K562 (cell line): ENCODE data around the gene HOXA10. TPM values are rescaled to one million over a fixed set of nuclear protein-coding genes. Genes with fewer than 3 reads are reported as not detected.

Experiments used
- ATAC-seq: fragments of 200-7000 bp; cut with Tn5 transposase; 3 replicates; pipeline ENCODE4 v1.9.1; 2020; ENCODE audit warnings: moderate library complexity
- BruUV-seq: library from RNA; stranded (reverse); fragments of 400-500 nt; replicated peaks from 2 replicates; lab custom pipeline; 2021; lab: Mats Ljungman, UMichigan
- CTCF ChIA-PET: fragments of 300-600 bp; formaldehyde crosslinking; extraction: SDS; loops from one replicate; lab custom pipeline; 2021; ENCODE audit warnings: low intra/inter-chr PET ratio; lab: Yijun Ruan, JAX
- POLR2A ChIA-PET: fragments of 300-600, 350-650 bp; sonication (Branson Sonifier 250); formaldehyde crosslinking; extraction: SDS; loops from one replicate; lab custom pipeline; 2021; ENCODE audit warnings: antibody characterized with exemption, inconsistent platforms; lab: Yijun Ruan, JAX
- DNase-seq, 4 experiments: peaks; one replicate each; pipeline versions ENCODE4 v3.0.0 to v3.0.0-alpha.2; 2011 to 2018; ENCODE audit warnings: low spot score in 3 of 4, mixed read lengths in 3 of 4; ENCODE audit errors: extremely low read depth in 1 of 4
- FAIRE-seq: peaks from 2 replicates; lab custom pipeline; 2011; peaks lifted over from hg19 to GRCh38; lab: Jason Lieb, UNC
- H2AFZ ChIP-seq: 2 replicates; pipeline ENCODE4 v1.6.0; 2011; ENCODE audit warnings: low read depth, low read length, control low read depth, inconsistent platforms
- H3K27ac ChIP-seq: fragments of 200-600 bp; 3 replicates; pipeline ENCODE4 v1.8.0; 2011; ENCODE audit warnings: low read depth, mild to moderate bottlenecking, control low read depth, inconsistent platforms, low read length, moderate library complexity, mixed read lengths; ENCODE audit errors: extremely low read depth
- H3K27me3 ChIP-seq, 2 experiments: fragments of 300-600 bp in 1 of 2; 2 replicates in 1 of 2; 3 replicates in 1 of 2; pipeline versions ENCODE4 v1.6.0 to v1.8.0; 2011; ENCODE audit warnings: inconsistent platforms in 2 of 2, low read length in 2 of 2, mild to moderate bottlenecking in 1 of 2, mixed read lengths in 1 of 2, moderate library complexity in 1 of 2; ENCODE audit not compliant: control insufficient read depth in 2 of 2, insufficient read depth in 2 of 2
- H3K36me3 ChIP-seq: fragments of 300-600 bp; 3 replicates; pipeline ENCODE4 v1.8.0; 2011; ENCODE audit warnings: mild to moderate bottlenecking, low read length, inconsistent platforms; ENCODE audit not compliant: control insufficient read depth, insufficient read depth
- H3K4me1 ChIP-seq, 2 experiments: fragments of 200-600 bp in 1 of 2; replicated peaks in 1 of 2; 2 replicates in 1 of 2; 3 replicates in 1 of 2; pipeline versions ENCODE4 v1.5.1 to v1.8.0; 2011; ENCODE audit warnings: inconsistent platforms in 2 of 2, low read length in 2 of 2, mild to moderate bottlenecking in 1 of 2, mixed read lengths in 1 of 2, moderate library complexity in 1 of 2; ENCODE audit not compliant: control insufficient read depth in 2 of 2, insufficient read depth in 2 of 2
- H3K4me2 ChIP-seq: 2 replicates; pipeline ENCODE4 v1.6.1; 2011; ENCODE audit warnings: low read length, control low read depth, inconsistent platforms, mixed read lengths; ENCODE audit not compliant: insufficient read depth
- H3K4me3 ChIP-seq: fragments of 200-600 bp; sonication (generic), shearing (Covaris generic); 2 replicates; pipeline ENCODE4 v1.5.1; 2016; ENCODE audit warnings: control low read depth, inconsistent platforms
- H3K79me2 ChIP-seq: fragments of 200-600 bp; 3 replicates; pipeline ENCODE4 v1.8.0; 2011; ENCODE audit warnings: low read length, inconsistent platforms; ENCODE audit not compliant: control insufficient read depth, insufficient read depth
- H3K9ac ChIP-seq, 2 experiments: 2 replicates each; pipeline versions ENCODE4 v1.6.0 to v1.6.1; 2011; ENCODE audit warnings: low read depth in 2 of 2, low read length in 2 of 2, control low read depth in 1 of 2, inconsistent platforms in 1 of 2, mild to moderate bottlenecking in 1 of 2, mixed read lengths in 1 of 2; ENCODE audit not compliant: insufficient read depth in 1 of 2
- H3K9me1 ChIP-seq: one replicate; pipeline ENCODE4 v1.6.0; 2011; ENCODE audit warnings: inconsistent platforms, mild to moderate bottlenecking, low read length, moderate library complexity; ENCODE audit not compliant: control insufficient read depth, insufficient read depth
- H3K9me3 ChIP-seq: replicated peaks from 2 replicates; pipeline ENCODE4 v1.5.1; 2011; ENCODE audit warnings: low read depth, low read length, inconsistent platforms; ENCODE audit not compliant: control insufficient read depth, insufficient read depth
- H4K20me1 ChIP-seq: replicated peaks from 2 replicates; pipeline ENCODE4 v1.6.1; 2011; ENCODE audit warnings: low read length, inconsistent platforms, mixed read lengths; ENCODE audit not compliant: control insufficient read depth, insufficient read depth
- AFF4 ChIP-seq: sonication (generic); formaldehyde crosslinking; IDR thresholded peaks from 2 replicates; pipeline ENCODE4 v1.8.0; 2023; ENCODE audit warnings: mild to moderate bottlenecking, missing genetic modification reagents
- CBX5 ChIP-seq: IDR thresholded peaks from 2 replicates; pipeline ENCODE4 v1.6.1; 2014; ENCODE audit warnings: low read depth, borderline replicate concordance
- CBX8 ChIP-seq: fragments of 200-600 bp; sonication (generic); IDR thresholded peaks from 2 replicates; pipeline ENCODE4 v1.6.1; 2012; ENCODE audit warnings: borderline replicate concordance, mixed run types, low read depth, mild to moderate bottlenecking, moderate library complexity, mixed read lengths, low read length, control low read depth, inconsistent platforms; ENCODE audit not compliant: poor library complexity, severe bottlenecking; ENCODE audit errors: extremely low read depth
- ELF1 ChIP-seq: fragments of 200-800 bp; sonication (Bioruptor generic); IDR thresholded peaks from 2 replicates; pipeline ENCODE4 v1.6.1; 2016; ENCODE audit warnings: missing genetic modification characterization, missing compliant biosample characterization
- FOXK1 ChIP-seq: sonication (generic); formaldehyde crosslinking; IDR thresholded peaks from 2 replicates; pipeline ENCODE4 v1.8.0; 2022; ENCODE audit warnings: missing genetic modification reagents, mild to moderate bottlenecking, borderline replicate concordance
- HMBOX1 ChIP-seq: sonication (generic); IDR thresholded peaks from 2 replicates; pipeline ENCODE4 v1.6.1; 2016
- MEF2A ChIP-seq: IDR thresholded peaks from 2 replicates; pipeline ENCODE4 v1.6.1; 2011; ENCODE audit warnings: low read depth, mild to moderate bottlenecking, low read length, moderate library complexity; ENCODE audit not compliant: control insufficient read depth
- RBM15 ChIP-seq: fragments of 200-400 bp; formaldehyde crosslinking; IDR thresholded peaks from 2 replicates; pipeline ENCODE4 v1.6.1; 2018; ENCODE audit warnings: mild to moderate bottlenecking, low read length, moderate library complexity; ENCODE audit not compliant: insufficient read depth
- ZNF121 ChIP-seq: sonication (generic); formaldehyde crosslinking; conservative IDR thresholded peaks from 2 replicates; pipeline ENCODE4 v1.8.0; 2022; ENCODE audit warnings: missing genetic modification reagents
- WGBS: fragments of 100-300 bp; shearing (Covaris generic); methylation state at CpG from one replicate; pipeline ENCODE4 v1.1.6; 2016; ENCODE audit warnings: low coverage, mixed read lengths; ENCODE audit not compliant: insufficient coverage; ENCODE audit errors: missing lambda C conversion rate; 5-methylcytosine and 5-hydroxymethylcytosine counted together
- in situ Hi-C: fragments of 300-500 bp; cut with MboI; formaldehyde crosslinking; loops from 4 replicates; pipeline ENCODE4 v1.15.0; 2018; ENCODE audit warnings: inconsistent platforms, mixed read lengths
- intact Hi-C: fragments of 100-400 bp; cut with micrococcal nuclease; formaldehyde crosslinking; loops from 2 replicates; pipeline ENCODE4 v1.14.2; 2022
- polyA plus RNA-seq, 8 experiments: library from polyadenylated mRNA; depleted of rRNA in 4 of 8; stranded (reverse) in 5 of 8; unstranded in 3 of 8; fragments of >200 nt; fragmentation: Nextera tagmentation in 2 of 8; fragmentation: Illumina TruSeq in 1 of 8; extraction: Ambion mirVana in 2 of 8; extraction: Trizol in 1 of 8; gene quantifications; 2 replicates each; pipeline versions ENCODE4 v1.2.1 to v1.2.3, GENCODE V29; 2011 to 2014; ENCODE audit warnings: inconsistent platforms in 1 of 8, missing spikeins in 1 of 8
- total RNA-seq, 7 experiments: library from RNA; depleted of rRNA in 6 of 7; stranded (reverse); fragments of >200 nt in 6 of 7; fragmentation: Illumina TruSeq in 2 of 7; extraction: Trizol in 2 of 7; gene quantifications; 2 replicates each; pipeline versions ENCODE4 v1.2.1 to v1.2.3, GENCODE V29; 2011 to 2021; ENCODE audit warnings: low replicate concordance in 1 of 7
- TF ChIP-seq, protein P1 (sequence below), 3 experiments: fragments of 200-800 bp in 1 of 3; sonication (Bioruptor generic) in 1 of 3; sonication (generic) in 1 of 3; formaldehyde crosslinking in 1 of 3; IDR thresholded peaks; 2 replicates each; pipeline versions ENCODE4 v1.6.1 to v1.8.0; 2016 to 2022; ENCODE audit warnings: mild to moderate bottlenecking in 2 of 3, missing compliant biosample characterization in 2 of 3, missing genetic modification characterization in 2 of 3, missing genetic modification reagents in 1 of 3

HOXA10 gene
- total and polyA plus RNA-seq, 9 of the 15 experiments (the other 6 are each of a cell fraction or from before 2014, with no cell fraction given) = not detected

DNA sequence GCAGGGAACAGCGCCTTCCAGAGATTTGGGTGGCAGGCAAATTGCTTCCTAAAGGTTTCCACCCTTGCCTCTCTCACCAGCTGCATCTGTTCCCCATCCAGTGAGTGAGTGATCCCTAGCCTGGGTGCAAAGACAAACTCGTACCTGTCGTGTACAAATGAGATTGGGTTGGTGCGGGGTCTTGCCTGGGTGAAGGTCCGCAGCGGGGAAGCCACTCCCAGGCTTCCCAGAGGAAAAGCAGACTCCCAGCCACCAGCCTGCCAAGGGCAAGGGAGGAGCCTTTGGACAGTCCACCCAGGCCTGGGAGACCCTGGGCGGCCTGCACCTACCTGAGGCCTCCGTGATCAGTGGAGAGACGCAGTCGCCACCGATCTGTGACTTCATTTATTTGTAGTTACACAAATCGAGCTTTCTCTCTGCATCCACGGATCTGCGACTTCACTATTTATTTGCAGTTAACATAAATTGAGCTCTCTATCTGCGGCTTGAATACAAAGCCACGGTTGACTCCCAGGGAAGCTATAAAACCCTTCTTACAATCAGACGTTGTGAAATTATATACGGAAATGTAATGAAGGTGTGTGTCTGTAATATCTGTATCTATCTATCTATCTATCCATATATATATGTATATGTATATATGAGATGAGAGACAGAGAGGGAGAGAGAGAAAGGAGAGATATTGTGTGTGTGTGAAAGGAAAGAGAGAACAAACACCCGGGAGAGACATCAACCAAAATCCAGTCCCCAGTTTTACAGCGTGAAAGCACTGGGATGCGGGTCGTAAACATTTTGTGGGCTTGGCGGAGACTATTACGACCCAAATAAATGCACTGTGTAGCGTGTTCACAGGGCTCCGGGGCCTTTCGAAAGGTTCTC lies 14.6 kb downstream of the HOXA10 start (continued):
- TF ChIP-seq HMBOX1 (no peak), ELF1 (tag) (no peak)
- TF ChIP-seq, protein P1, sequence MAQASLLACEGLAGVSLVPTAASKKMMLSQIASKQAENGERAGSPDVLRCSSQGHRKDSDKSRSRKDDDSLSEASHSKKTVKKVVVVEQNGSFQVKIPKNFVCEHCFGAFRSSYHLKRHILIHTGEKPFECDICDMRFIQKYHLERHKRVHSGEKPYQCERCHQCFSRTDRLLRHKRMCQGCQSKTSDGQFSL (CRISPR knock-in tag; IDR thresholded peaks at IDR 0.05) = no peak
- TF ChIP-seq, protein P1 (tag; IDR thresholded peaks at IDR 0.05) = no peak

GRCh38 chr7:27158436-27159265 lies 15.5 kb downstream of the HOXA10 start:
- in situ Hi-C loops (loop anchor here (25.0 kb wide), 3 partner anchors 646 to 1271 kb away; no protein-coding TSS in a partner anchor), intact Hi-C loops (no loop called here)
- TF ChIP-seq ZNF121 (no peak), AFF4 (CRISPR knock-in tag) (no peak), CBX5 (no peak), FOXK1 (CRISPR knock-in tag) (no peak), MEF2A (no peak), RBM15 (no peak), CBX8 (no peak)

More at GRCh38 chr7:27158436-27159265, 15.5 kb downstream of the HOXA10 start:
- ChIA-PET POLR2A (interaction anchor here (0.6 kb wide), 1 partner anchor 464 kb away, joined by 3 read pairs; no protein-coding TSS in a partner anchor), CTCF (no interaction called here)
- Histone ChIP-seq H2AFZ (no peak overlapping the region), H3K4me1 (peaks cover 0 to 16% of the 10 kb centered on the region in 2 experiments; a peak in 2 of 5 replicates), H3K4me2 (no peak overlapping the region), H3K9me1 (no peaks in the 10 kb centered on the region), H4K20me1 (no peaks in the 10 kb centered on the region), H3K27me3 (peaks cover 10 to 76% of the 10 kb centered on the region in 2 experiments; a peak in 4 of 5 replicates), H3K27ac (no peak overlapping the region), H3K36me3 (no peaks in the 10 kb centered on the region), H3K4me3 (no peak overlapping the region), H3K9ac (no peak overlapping the region), H3K79me2 (no peaks in the 10 kb centered on the region), H3K9me3 (no peaks in the 10 kb centered on the region)
- ATAC-seq (no peak), FAIRE-seq (no peak), DNase-seq (no peak)
- no TSS peak for BruUV-seq
- 32% methylated on average over 32 of the region's 35 CpGs for WGBS
